ENCODE results near the gene CBLC. TPM values are rescaled to one million over a fixed set of nuclear protein-coding genes. Genes with fewer than 3 reads are reported as not detected.

Gene CBLC
- total RNA-seq, 1 experiment from 2014 or later, result 25.4 TPM

DNA sequence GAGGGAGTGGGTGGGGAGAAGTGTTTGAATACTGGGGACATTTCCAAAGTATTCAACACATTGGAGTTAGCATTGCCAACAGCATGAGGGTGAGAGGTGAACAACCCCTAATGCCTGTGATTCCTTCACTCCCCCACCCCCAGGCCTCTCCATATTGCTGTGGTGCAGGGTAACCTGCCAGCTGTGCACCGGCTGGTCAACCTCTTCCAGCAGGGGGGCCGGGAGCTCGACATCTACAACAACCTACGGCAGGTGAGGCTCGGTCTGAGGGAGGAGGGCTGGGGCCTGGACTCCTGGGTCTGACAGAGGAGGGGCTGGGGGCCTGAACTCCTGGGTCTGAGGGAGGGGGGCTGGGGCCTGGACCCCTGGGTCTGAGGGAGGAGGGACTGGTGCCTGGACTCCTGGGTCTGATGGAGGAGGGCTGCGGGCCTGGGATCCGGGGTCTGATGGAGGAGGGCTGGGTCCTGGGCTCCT lies 21.6 kb upstream of the CBLC start:
- CTCF ChIA-PET, result no interaction called here
- H3K4me1 ChIP-seq (ENCODE audit: insufficient read depth, low read length), result peaks cover 32% of the 10 kb centered on the region
- BruUV-seq (replicated peaks), result no TSS peak

DNA sequence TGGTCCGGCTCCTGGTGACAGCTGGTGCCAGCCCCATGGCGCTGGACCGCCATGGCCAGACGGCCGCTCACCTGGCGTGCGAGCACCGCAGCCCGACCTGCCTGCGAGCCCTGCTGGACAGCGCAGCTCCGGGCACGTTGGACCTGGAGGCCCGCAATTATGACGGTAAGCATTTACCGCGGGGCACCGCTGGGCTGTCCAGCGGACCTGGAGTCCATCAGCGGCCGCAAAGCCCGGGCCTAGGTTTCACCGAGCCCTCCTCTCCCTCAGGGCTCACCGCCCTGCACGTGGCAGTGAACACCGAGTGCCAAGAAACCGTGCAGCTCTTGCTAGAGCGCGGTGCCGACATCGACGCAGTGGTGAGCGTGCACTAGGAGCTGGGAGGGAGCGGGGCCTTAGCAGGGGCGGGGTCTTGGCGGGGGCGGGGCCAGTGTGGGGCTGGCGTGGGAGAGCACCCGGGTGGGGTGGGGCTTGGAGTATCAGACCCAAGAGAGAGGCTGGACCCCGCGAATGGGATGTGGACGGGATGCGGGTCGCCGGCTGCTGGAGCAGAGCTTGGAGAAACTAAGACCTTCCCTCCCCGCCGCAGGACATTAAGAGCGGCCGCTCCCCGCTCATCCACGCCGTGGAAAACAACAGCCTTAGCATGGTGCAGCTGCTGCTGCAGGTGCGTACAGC lies 20.5 kb upstream of the CBLC start:
- Histone ChIP-seq H3K4me1 (ENCODE audit: insufficient read depth, low read length) (peaks cover 25% of the 10 kb centered on the region), H3K4me2 (ENCODE audit: low read length) (no peak overlapping the region), H3K9me3 (ENCODE audit: low read length) (no peaks in the 10 kb centered on the region), H3K27ac (ENCODE audit: low read length) (no peak overlapping the region), H3K36me3 (ENCODE audit: low read depth, low read length) (peaks cover 7% of the 10 kb centered on the region; the same call in 1 of the 2 replicates), H3K9ac (ENCODE audit: low read length) (no peak overlapping the region), H3F3A (ENCODE audit: low read length, unreplicated experiment) (peaks cover 6% of the 10 kb centered on the region), H3K27me3 (ENCODE audit: low read length) (no peaks in the 10 kb centered on the region), H3K79me2 (ENCODE audit: low read length) (peaks cover 7% of the 10 kb centered on the region), H4K20me1 (ENCODE audit: low read length) (no peaks in the 10 kb centered on the region), H3K9me2 (replicated peaks; ENCODE audit: low read length) (no peaks in the 10 kb centered on the region), H2AFZ (ENCODE audit: low read length) (no peak overlapping the region), H3K4me3 (ENCODE audit: low read length) (no peak overlapping the region)
- TF ChIP-seq EZH2 (IDR thresholded peaks at IDR 0.05; ENCODE audit: low read length, unreplicated experiment), result no peak
- TF ChIP-seq, protein P1, sequence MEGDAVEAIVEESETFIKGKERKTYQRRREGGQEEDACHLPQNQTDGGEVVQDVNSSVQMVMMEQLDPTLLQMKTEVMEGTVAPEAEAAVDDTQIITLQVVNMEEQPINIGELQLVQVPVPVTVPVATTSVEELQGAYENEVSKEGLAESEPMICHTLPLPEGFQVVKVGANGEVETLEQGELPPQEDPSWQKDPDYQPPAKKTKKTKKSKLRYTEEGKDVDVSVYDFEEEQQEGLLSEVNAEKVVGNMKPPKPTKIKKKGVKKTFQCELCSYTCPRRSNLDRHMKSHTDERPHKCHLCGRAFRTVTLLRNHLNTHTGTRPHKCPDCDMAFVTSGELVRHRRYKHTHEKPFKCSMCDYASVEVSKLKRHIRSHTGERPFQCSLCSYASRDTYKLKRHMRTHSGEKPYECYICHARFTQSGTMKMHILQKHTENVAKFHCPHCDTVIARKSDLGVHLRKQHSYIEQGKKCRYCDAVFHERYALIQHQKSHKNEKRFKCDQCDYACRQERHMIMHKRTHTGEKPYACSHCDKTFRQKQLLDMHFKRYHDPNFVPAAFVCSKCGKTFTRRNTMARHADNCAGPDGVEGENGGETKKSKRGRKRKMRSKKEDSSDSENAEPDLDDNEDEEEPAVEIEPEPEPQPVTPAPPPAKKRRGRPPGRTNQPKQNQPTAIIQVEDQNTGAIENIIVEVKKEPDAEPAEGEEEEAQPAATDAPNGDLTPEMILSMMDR (conservative IDR thresholded peaks at IDR 0.05; ENCODE audit: low read depth, low read length), result no peak
- TF ChIP-seq EZH2phosphoT487 (IDR thresholded peaks at IDR 0.05; ENCODE audit: borderline replicate concordance, low read length), result no peak
- BruUV-seq (replicated peaks), result no TSS peak
- DNase-seq (no peak), ATAC-seq (no peak)
- intact Hi-C loops (cut with micrococcal nuclease), result no loop called here
- ChIA-PET POLR2A (ENCODE audit: unreplicated experiment) (interaction anchor here (0.6 kb wide), 1 partner anchor 33 kb away, joined by 3 read pairs; no protein-coding TSS in a partner anchor), CTCF (no interaction called here)

More for the DNA sequence above, 21.6 kb upstream of the CBLC start:
- TF ChIP-seq EZH2 (IDR thresholded peaks at IDR 0.05; ENCODE audit: low read length, unreplicated experiment) (no peak), EZH2phosphoT487 (IDR thresholded peaks at IDR 0.05; ENCODE audit: borderline replicate concordance, low read length) (no peak)
- TF ChIP-seq, protein P1 (conservative IDR thresholded peaks at IDR 0.05; ENCODE audit: low read depth, low read length), result no peak
- no peaks in the 10 kb centered on the region for H3K9me2 ChIP-seq (replicated peaks; ENCODE audit: low read length)
- no peak for ATAC-seq
- H3K27me3 ChIP-seq (ENCODE audit: low read length), result no peaks in the 10 kb centered on the region
- H3K79me2 ChIP-seq (ENCODE audit: low read length), result peaks cover 14% of the 10 kb centered on the region
- H3K36me3 ChIP-seq (ENCODE audit: low read depth, low read length), result peaks cover 7% of the 10 kb centered on the region; the same call in 1 of the 2 replicates
- no peak overlapping the region for H3K4me3 ChIP-seq (ENCODE audit: low read length)
- no peak for DNase-seq
- no peak overlapping the region for H3K9ac ChIP-seq (ENCODE audit: low read length)
- no peaks in the 10 kb centered on the region for H3K9me3 ChIP-seq (ENCODE audit: low read length)
- POLR2A ChIA-PET (ENCODE audit: unreplicated experiment), result no interaction called here
- H3K27ac ChIP-seq (ENCODE audit: low read length), result no peak overlapping the region
- H3K4me2 ChIP-seq (ENCODE audit: low read length), result no peak overlapping the region
- no peak overlapping the region for H2AFZ ChIP-seq (ENCODE audit: low read length)
- no peaks in the 10 kb centered on the region for H4K20me1 ChIP-seq (ENCODE audit: low read length)
- H3F3A ChIP-seq (ENCODE audit: low read length, unreplicated experiment), result peaks cover 6% of the 10 kb centered on the region
- intact Hi-C loops (cut with micrococcal nuclease), result no loop called here
